Suprapubic skin (tissue), 3 donors: Measurements from ENCODE around the gene RPE.

ENCODE experiments used
- EP300 ChIP-seq: sonication (generic); formaldehyde crosslinking; IDR thresholded peaks from one replicate; pipeline ENCODE4 v1.6.1; 2017; ENCODE audit warnings: antibody characterized with exemption
- TF ChIP-seq, protein P1 (sequence below), 2 donors: fragments of 200-600 bp in 1 of 2; fragments of 450-650 bp in 1 of 2; sonication (generic) in 1 of 2; IDR thresholded peaks; one replicate each; pipeline ENCODE4 v1.5.1; 2016 to 2019; ENCODE audit warnings: antibody characterized with exemption in 2 of 2, mild to moderate bottlenecking in 1 of 2, moderate library complexity in 1 of 2

DNA sequence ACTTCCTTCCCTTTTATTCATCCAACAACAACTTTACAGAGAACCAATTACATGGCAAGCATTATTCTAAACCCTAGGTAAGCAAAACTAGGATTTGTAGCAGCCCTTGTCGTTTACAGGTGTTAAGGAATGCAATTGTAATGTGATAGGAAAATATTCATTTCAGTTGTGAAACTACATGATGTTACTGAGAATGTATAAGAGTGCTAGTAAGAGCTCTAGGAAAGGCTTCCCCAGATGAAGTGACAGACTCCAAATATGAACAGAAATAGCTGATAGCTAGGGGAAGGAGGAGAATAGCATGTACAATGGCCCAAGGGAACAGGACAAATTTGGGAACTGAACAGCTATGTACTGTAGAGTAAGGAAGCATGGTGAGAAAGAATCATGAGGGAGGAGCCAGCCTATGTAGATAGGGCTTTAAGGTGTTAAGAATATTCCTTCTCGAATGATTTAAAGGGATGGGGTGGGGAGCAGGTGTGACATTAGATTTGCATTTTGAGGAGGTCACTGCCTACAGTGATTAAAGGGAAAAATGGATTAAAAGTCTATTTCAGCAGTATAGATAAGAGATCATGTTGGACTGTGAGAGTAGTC lies 31.7 kb downstream of the RPE start:
- TF ChIP-seq, protein P1, sequence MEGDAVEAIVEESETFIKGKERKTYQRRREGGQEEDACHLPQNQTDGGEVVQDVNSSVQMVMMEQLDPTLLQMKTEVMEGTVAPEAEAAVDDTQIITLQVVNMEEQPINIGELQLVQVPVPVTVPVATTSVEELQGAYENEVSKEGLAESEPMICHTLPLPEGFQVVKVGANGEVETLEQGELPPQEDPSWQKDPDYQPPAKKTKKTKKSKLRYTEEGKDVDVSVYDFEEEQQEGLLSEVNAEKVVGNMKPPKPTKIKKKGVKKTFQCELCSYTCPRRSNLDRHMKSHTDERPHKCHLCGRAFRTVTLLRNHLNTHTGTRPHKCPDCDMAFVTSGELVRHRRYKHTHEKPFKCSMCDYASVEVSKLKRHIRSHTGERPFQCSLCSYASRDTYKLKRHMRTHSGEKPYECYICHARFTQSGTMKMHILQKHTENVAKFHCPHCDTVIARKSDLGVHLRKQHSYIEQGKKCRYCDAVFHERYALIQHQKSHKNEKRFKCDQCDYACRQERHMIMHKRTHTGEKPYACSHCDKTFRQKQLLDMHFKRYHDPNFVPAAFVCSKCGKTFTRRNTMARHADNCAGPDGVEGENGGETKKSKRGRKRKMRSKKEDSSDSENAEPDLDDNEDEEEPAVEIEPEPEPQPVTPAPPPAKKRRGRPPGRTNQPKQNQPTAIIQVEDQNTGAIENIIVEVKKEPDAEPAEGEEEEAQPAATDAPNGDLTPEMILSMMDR (IDR thresholded peaks at IDR 0.05), result no peak
- TF ChIP-seq EP300, result no peak
